Thoracic aorta (tissue), 2 donors: Measurements from ENCODE around the gene GEN1. TPM values are rescaled to one million over a fixed set of nuclear protein-coding genes. Genes with fewer than 3 reads are reported as not detected.
A peak's percentile ranks its signal among the peaks of the same experiment; 100 is the strongest.
"Not testable (repeated sequence)": the region's sequence is repeated elsewhere in the genome, so short reads cannot be mapped to it uniquely, and the experiment has no call there.

Experiments used
- ATAC-seq: fragments of 150-250 bp; one replicate; pipeline ENCODE4 v1.8.0; 2017; ENCODE audit warnings: low read depth; ENCODE audit not compliant: insufficient number of reproducible peaks, low FRiP score
- DNase-seq: peaks from one replicate; pipeline ENCODE4 v3.0.0-alpha.2; 2020; ENCODE audit warnings: low spot score
- H3K27ac ChIP-seq, 2 donors: fragments of 200-600 bp; sonication (generic); 1 replicate in 1 of 2; 2 replicates in 1 of 2; pipeline ENCODE4 v1.5.1; 2016; ENCODE audit warnings: mild to moderate bottlenecking in 2 of 2, moderate library complexity in 2 of 2
- H3K27me3 ChIP-seq: fragments of 200-600 bp; sonication (generic); replicated peaks from 2 replicates; pipeline ENCODE4 v1.6.0; 2016; ENCODE audit warnings: mild to moderate bottlenecking; ENCODE audit not compliant: insufficient read depth
- H3K36me3 ChIP-seq: fragments of 200-600 bp; sonication (generic); one replicate; pipeline ENCODE4 v1.5.1; 2016
- H3K4me1 ChIP-seq, 2 donors: fragments of 200-600 bp; sonication (generic); 1 replicate in 1 of 2; 2 replicates in 1 of 2; pipeline versions ENCODE4 v1.5.1 to v1.6.0; 2016; ENCODE audit warnings: low read depth in 2 of 2, mild to moderate bottlenecking in 1 of 2; ENCODE audit not compliant: control insufficient read depth in 1 of 2
- H3K4me3 ChIP-seq: fragments of 200-600 bp; sonication (generic); 2 replicates; pipeline ENCODE4 v1.5.1; 2016; ENCODE audit warnings: mild to moderate bottlenecking
- H3K9me3 ChIP-seq: fragments of 200-600 bp; sonication (generic); 2 replicates; pipeline ENCODE4 v1.5.1; 2016
- total RNA-seq, 2 donors: library from RNA; depleted of rRNA; stranded (reverse); fragments of >200 nt; gene quantifications; one replicate each; pipeline versions ENCODE4 v1.1.0 to v1.2.3, GENCODE V29; 2016
- TF ChIP-seq, protein P1 (sequence below): fragments of 200-600 bp; sonication (generic); IDR thresholded peaks from one replicate; pipeline ENCODE4 v1.5.1; 2019; ENCODE audit warnings: antibody characterized with exemption

Gene GEN1
- total RNA-seq, 2 donors from 2014 or later: 3.7 to 4.9 TPM

DNA sequence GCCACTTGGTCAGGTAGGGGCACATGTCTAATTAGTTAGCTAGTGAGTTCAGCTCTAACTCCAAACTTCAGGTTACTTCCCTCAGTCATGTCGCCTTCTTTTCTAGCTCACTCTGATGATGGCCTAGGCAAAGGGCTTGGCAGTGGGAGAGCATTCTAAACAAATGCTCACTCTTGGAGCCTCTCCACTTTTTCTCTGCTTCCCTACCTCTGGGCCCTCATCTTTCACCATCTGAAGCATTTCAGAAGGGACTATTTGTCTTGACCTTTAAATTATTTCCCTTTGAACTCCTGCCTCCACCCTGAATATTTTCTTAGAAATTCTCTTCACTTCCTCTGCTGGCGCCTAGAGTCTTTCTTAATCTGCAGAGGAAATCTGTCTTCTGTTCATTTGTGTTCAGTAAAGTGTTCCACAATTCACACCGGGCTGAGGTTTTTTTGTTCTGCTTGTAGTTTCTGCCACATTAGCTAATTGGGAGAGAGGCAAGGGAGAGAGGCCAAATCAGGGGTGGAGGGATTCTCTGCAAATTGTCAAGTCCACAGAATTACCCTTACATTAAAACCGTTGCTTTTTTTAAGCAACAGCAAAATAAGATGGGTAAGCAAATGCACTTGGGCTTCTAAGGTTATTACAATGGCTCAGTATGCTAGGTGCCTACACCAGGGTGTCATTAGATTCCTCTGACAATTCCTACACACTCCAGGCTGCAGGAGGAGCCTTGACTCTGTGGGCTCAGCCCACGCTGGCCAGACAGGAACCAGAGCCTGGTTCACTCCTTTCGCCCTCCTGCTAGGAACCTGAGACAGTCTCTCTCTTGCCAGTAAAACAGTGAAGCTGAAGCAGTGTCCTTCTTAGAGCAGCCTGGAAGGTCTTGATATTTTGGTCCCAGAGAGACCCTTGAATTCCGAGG is 67.9 kb downstream of the GEN1 start:
- TF ChIP-seq, protein P1, sequence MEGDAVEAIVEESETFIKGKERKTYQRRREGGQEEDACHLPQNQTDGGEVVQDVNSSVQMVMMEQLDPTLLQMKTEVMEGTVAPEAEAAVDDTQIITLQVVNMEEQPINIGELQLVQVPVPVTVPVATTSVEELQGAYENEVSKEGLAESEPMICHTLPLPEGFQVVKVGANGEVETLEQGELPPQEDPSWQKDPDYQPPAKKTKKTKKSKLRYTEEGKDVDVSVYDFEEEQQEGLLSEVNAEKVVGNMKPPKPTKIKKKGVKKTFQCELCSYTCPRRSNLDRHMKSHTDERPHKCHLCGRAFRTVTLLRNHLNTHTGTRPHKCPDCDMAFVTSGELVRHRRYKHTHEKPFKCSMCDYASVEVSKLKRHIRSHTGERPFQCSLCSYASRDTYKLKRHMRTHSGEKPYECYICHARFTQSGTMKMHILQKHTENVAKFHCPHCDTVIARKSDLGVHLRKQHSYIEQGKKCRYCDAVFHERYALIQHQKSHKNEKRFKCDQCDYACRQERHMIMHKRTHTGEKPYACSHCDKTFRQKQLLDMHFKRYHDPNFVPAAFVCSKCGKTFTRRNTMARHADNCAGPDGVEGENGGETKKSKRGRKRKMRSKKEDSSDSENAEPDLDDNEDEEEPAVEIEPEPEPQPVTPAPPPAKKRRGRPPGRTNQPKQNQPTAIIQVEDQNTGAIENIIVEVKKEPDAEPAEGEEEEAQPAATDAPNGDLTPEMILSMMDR: no peak
- Histone ChIP-seq H3K4me3 (no peak overlapping the region), H3K36me3 (no peaks in the 10 kb centered on the region), H3K4me1 (peaks cover 14 to 39% of the 10 kb centered on the region in 2 donors), H3K9me3 (no peaks in the 10 kb centered on the region), H3K27me3 (no peaks in the 10 kb centered on the region), H3K27ac (peak overlapping the region; percentile 11 to 44)
- ATAC-seq (no peak), DNase-seq (no peak)

DNA sequence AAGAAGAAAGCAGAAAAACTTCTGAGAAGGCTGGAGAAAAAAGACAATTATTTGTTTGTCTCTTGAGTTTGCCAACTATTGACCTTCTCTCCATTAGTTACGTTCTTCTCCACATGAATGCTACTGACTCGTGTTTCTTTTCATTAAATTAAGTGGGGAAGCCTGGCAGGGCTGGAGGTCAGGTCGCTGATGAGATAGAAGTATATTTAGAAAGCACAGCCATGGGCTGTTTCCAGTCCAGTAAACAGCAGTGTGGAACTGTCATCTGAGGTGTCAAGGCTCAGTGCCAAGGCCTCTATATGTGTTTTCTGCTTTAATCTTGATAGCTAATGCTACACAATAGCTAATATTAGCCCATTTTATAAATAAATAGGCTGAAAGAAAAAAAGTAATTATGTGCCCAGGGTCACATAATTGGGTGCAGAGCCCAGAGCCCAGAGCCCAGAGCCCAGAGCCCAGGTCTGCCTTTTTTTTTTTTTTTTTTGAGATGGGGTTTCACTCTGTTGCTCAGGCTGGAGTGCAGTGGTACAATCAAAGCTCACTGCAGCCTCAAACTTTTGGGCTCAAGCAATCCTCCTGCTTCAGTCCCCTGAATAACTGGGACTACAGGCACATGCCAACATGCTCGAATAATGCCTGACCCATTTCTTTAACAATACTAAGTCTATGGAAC is 68.6 kb downstream of the GEN1 start:
- ATAC-seq (no peak), DNase-seq (no peak)
- H3K27me3 ChIP-seq: no peaks in the 10 kb centered on the region
- TF ChIP-seq, protein P1: no peak
- no peaks in the 10 kb centered on the region for H3K36me3 ChIP-seq
- H3K9me3 ChIP-seq: no peaks in the 10 kb centered on the region
- H3K27ac ChIP-seq: peak overlapping the region; percentile 11 to 22
- no peak overlapping the region for H3K4me3 ChIP-seq
- H3K4me1 ChIP-seq: peaks cover 14 to 39% of the 10 kb centered on the region in 2 donors

DNA sequence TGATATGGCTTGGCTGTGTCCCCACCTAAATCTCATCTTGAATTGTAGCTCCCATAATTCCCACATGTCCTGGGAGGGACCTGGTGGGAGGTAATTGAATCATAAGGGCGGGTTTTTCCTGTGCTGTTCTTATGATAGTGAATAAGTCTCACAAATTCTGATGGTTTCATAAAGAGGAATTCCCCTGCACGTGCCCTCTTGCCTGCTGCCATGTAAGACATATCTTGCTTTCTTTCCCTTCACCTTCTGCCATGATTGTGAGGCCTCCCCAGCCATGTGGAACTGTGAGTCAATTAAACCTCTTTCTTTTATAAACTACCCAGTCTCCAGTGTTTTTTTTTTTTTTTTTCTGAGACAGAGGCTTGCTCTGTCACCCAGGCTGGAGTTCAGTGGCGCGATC is 69.7 kb downstream of the GEN1 start:
- H3K4me1 ChIP-seq: peaks cover 14 to 39% of the 10 kb centered on the region in 2 donors
- not testable (repeated sequence) for H3K36me3 ChIP-seq, ATAC-seq, H3K9me3 ChIP-seq, H3K4me3 ChIP-seq, H3K27me3 ChIP-seq, DNase-seq, H3K27ac ChIP-seq

DNA sequence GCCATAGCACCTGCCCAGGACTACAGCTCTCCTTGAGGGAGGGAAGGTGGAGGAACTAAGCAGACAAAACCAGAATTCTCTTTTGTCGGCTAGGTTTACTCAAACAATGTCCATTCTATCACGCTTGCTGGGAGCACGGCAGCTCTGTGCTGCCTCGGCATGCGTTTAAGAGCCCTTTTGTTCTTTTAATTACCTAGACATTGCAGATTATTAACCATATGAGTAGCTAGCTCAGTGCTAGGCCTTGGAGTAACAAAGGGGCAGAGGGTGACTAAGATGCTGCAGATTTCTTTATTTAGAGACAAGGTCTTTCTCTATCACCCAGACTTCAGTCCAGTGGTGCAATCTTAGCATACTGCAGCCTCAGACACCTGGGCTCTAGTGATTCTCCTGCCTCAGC is 73.4 kb downstream of the GEN1 start:
- ATAC-seq: no peak
- H3K27me3 ChIP-seq: no peaks in the 10 kb centered on the region
- H3K27ac ChIP-seq: no peak overlapping the region
- TF ChIP-seq, protein P1: no peak
- peaks cover 2 to 25% of the 10 kb centered on the region in 2 donors for H3K4me1 ChIP-seq
- no peaks in the 10 kb centered on the region for H3K9me3 ChIP-seq
- no peak for DNase-seq
- H3K4me3 ChIP-seq: no peak overlapping the region
- H3K36me3 ChIP-seq: no peaks in the 10 kb centered on the region

DNA sequence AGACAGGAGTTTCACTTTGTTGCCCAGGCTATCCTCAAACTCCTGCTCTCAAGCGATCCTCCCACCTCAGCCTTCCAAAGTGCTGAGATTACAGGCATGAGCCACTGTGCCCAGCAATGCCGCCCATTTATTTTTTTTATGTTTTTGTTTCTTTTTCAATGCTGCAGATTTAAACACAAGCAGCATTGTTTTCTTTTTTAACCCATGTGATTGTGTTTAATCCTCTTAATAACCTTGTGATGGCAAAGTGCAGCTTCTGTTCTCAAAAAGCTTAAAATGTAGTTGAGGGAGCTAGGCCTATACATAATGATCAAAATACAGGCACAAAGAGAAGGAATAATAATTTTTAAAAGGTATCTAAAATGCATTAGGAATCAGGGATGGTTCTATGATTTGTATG is 73.8 kb downstream of the GEN1 start:
- Histone ChIP-seq H3K9me3 (no peaks in the 10 kb centered on the region), H3K27ac (no peak overlapping the region), H3K4me1 (peaks cover 0 to 20% of the 10 kb centered on the region in 2 donors), H3K27me3 (no peaks in the 10 kb centered on the region), H3K4me3 (no peak overlapping the region), H3K36me3 (no peaks in the 10 kb centered on the region)
- ATAC-seq: no peak
- TF ChIP-seq, protein P1: no peak
- no peak for DNase-seq
